ENCODE measurements around the gene ARHGAP10. TPM values are rescaled to one million over a fixed set of nuclear protein-coding genes. Genes with fewer than 3 reads are reported as not detected.

Gene ARHGAP10
- total RNA-seq, 3 donors from 2014 or later, result 4.3 to 5.9 (median 5.3) TPM

DNA sequence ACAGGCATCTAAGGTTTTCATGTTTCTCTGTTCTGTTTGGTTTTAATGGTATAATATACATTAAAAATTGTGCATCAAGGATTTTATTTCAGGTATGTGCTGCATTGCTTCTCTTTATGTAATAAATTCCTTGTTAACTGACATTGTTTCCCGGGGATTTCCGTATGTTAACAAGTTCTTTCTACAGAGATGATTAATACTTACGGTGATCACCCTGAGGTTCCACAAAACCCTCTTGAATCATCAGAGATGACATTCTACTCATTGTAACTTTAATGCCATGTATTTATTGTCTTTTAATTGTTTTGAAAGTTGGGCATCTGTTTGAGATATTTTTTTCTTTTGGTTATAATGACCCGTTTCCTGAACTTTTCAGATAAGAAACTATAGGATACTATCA is 37.5 kb downstream of the ARHGAP10 start:
- Mint-ChIP-seq H3K4me1 (ENCODE audit: low read depth) (peaks cover 5% of the 10 kb centered on the region), H3K27me3 (ENCODE audit: low read depth) (no peaks in the 10 kb centered on the region), H3K9me3 (no peaks in the 10 kb centered on the region), H3K36me3 (ENCODE audit: insufficient read depth) (no peaks in the 10 kb centered on the region), H3K4me3 (no peak overlapping the region)
- ATAC-seq (peak in 1 of 2 donors; percentile 48), DNase-seq (no peak)

DNA sequence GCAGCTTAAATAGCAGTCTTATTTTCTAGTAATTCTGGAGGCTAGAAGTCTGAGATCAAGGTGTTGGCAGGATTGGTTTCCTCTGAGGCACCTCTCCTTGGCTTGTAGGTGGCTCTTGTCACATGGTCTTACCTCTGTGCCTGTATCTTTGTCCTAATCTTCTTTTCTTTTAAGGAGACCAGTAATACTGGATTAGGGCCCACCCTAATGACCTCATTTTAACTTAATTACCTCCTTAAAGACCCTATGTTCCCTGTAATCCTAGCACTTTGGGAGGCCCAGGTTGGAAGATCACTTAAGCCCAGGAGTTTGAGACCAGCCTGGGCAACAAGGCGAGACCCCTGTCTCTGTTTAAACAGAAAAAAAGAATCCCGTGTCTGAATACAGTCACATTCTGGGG is 38.9 kb downstream of the ARHGAP10 start:
- H3K9me3 Mint-ChIP-seq, result no peaks in the 10 kb centered on the region
- H3K4me3 Mint-ChIP-seq, result no peak overlapping the region
- peaks cover 5% of the 10 kb centered on the region for H3K4me1 Mint-ChIP-seq (ENCODE audit: low read depth)
- no peak for ATAC-seq
- H3K27me3 Mint-ChIP-seq (ENCODE audit: low read depth), result no peaks in the 10 kb centered on the region
- H3K36me3 Mint-ChIP-seq (ENCODE audit: insufficient read depth), result no peaks in the 10 kb centered on the region
- no peak for DNase-seq

DNA sequence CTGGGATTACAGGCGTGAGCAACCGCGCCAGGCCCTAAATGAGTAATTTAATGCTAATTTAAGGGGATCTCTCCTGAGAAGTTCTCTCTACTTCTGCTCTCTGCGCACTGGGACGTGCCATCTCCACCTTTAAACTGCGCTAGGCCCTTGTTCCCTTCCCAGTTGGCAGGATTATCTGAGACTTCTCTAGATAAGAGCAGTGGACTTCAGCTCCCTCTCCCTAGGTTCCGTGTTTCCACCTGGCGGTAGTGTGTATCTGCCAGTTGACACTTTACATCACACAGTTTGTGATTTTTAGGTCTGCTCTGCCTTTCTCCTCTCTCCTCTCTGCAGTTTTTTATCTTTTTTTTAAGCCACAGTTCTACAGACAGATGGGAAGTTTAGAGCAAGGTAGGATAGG is 40.2 kb downstream of the ARHGAP10 start:
- H3K4me3 Mint-ChIP-seq, result no peak overlapping the region
- H3K4me1 Mint-ChIP-seq (ENCODE audit: low read depth), result peaks cover 5% of the 10 kb centered on the region
- H3K27me3 Mint-ChIP-seq (ENCODE audit: low read depth), result no peaks in the 10 kb centered on the region
- no peaks in the 10 kb centered on the region for H3K36me3 Mint-ChIP-seq (ENCODE audit: insufficient read depth)
- ATAC-seq, result no peak
- DNase-seq, result no peak
- no peaks in the 10 kb centered on the region for H3K9me3 Mint-ChIP-seq

DNA sequence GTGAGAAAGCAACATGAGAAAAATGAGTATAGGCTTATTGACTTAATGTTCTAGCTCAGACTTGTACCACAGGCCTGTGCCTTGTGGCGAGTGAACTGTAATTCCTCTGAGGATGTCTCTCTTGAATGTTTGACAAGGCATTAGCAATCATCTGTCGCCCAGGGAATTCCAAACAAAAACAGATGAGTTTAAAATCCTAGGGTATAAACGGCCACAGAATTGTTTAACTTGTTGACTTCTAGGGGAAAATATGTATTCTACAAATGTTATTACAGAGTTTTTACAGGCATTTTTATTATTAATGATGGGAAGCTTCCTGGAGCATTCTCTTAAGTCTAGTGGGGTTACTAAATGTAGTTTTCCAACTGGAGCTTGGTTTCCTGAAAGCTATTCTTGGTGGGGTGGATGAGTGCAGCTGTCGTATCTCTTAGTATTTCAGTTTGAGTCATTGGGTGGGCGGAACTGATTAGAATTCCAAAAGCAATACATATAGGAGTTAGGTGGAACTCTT is 40.6 kb downstream of the ARHGAP10 start:
- Mint-ChIP-seq H3K9me3 (no peaks in the 10 kb centered on the region), H3K27me3 (ENCODE audit: low read depth) (no peaks in the 10 kb centered on the region), H3K4me3 (no peak overlapping the region), H3K4me1 (ENCODE audit: low read depth) (peaks cover 5% of the 10 kb centered on the region), H3K36me3 (ENCODE audit: insufficient read depth) (no peaks in the 10 kb centered on the region)
- no peak for ATAC-seq
- DNase-seq, result no peak

DNA sequence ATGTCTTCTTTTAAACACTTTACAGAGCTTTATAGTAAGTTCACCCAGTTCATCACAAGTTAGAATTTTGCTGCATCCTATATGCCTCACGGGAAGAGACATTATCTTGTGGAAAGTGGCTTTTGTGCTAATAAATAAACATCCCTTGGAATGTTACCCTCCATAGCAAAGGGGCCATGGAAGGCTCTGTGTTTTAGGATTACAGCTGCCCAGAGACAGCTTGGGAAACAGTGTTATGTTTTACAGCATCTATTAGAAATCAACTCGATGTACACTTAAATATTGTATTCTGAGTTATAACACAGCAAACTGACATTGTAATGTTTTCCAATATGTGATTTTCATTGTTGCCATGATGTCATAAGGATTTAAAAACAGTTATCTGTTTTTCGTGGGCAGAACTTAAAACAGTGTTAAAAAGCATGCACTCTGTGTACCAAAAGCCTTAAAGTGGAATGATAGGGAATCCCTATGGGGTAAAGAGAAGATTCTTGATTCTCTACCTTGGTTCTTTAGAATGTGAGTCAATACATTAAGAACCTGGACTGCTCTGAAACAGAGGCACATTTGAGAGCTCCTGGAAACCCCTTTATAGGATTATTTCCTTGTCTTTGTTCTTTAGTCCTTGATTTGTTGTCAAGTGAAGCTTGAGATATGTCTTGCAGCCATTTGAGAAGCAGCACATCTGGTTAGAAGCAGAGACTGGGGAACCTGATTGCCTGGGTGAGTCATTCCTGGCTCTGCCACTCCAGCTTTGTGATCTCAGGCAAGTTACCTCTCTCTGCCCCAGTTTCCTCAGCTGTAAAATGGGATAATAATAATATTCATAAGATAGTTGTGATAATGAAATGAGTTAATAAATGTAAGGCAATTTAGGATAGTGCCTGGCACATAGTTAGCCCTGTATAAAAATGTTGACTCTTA is 41.6 kb downstream of the ARHGAP10 start:
- Mint-ChIP-seq H3K27me3 (ENCODE audit: low read depth) (no peaks in the 10 kb centered on the region), H3K4me3 (no peak overlapping the region), H3K9me3 (no peaks in the 10 kb centered on the region), H3K4me1 (ENCODE audit: low read depth) (peaks cover 5% of the 10 kb centered on the region), H3K36me3 (ENCODE audit: insufficient read depth) (no peaks in the 10 kb centered on the region)
- no peak for DNase-seq
- ATAC-seq, result no peak

DNA sequence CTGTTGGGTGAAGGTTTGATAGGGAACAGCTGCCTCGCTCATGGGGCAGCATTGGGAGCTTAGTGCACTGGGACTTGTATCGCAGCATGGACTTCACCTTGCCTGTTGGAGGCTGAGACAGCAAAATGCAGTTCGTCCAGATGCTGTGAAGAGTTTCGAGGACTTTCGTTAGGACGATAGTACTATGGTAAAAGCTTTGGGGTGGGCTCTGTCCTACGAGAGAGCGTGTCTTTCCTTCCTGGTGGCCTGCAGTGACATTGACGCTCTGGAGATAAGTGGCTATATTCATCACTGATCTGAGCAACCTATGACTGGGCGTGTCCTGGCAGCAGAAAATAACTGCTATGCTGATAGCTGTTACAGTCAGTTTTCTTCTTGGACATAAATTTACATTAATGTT is 44.8 kb downstream of the ARHGAP10 start:
- Mint-ChIP-seq H3K27me3 (ENCODE audit: low read depth) (no peaks in the 10 kb centered on the region), H3K9me3 (no peaks in the 10 kb centered on the region), H3K36me3 (ENCODE audit: insufficient read depth) (no peaks in the 10 kb centered on the region), H3K4me3 (no peak overlapping the region), H3K4me1 (ENCODE audit: low read depth) (peaks cover 14% of the 10 kb centered on the region)
- no peak for ATAC-seq
- no peak for DNase-seq

DNA sequence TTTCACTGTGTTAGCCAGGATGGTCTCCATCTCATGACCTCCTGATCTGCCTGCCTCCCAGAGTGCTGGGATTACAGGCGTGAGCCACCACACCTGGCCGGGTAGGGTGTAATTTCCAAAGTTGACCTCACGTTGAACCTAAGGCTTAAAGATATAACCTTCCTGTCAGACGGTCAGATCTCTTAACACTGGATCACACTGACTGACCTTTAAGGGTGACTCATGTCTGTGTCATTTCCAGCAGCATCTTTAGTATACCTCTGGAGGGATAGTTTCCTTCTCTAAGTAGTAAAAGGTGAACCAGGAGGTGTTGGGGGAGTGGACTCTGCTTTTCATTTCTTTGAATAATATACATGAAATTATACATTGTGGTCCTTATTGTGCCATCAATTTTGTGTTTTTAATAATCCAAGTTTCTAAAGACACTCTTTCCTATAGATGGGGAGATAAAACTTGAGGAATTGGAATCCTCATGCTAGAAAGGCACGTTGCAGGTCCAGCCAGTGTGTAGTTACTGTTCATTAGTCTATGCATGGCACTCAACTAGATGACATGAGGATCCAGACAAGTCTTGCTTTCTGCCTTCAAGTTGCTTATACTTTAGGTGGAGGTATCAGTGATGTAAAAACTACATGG is 45.7 kb downstream of the ARHGAP10 start:
- DNase-seq (no peak), ATAC-seq (peak in 1 of 2 donors; percentile 12)
- Mint-ChIP-seq H3K9me3 (no peaks in the 10 kb centered on the region), H3K4me1 (ENCODE audit: low read depth) (peaks cover 19% of the 10 kb centered on the region), H3K4me3 (no peak overlapping the region), H3K36me3 (ENCODE audit: insufficient read depth) (no peaks in the 10 kb centered on the region), H3K27me3 (ENCODE audit: low read depth) (no peaks in the 10 kb centered on the region)

DNA sequence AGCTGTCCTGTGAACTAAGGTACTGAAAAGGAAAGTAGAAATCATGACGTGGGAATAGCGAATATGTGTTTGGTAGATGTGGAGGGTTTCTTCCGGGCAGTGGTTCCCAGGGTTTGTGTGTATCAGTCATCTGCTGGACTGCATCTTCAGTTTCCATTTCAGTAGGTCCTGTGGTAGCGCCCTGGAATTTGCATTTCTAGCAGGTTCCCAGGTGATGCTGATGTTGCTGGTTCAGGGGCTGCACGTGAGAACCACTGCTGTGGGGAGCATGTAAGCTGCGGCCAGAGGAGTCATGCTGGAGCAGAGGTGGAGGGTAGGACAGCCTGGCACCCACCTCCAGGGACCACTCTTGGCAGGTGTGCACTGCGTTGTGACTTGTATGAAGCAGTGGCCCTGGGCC is 47.1 kb downstream of the ARHGAP10 start:
- no peak for DNase-seq
- Mint-ChIP-seq H3K36me3 (ENCODE audit: insufficient read depth) (no peaks in the 10 kb centered on the region), H3K4me3 (no peak overlapping the region), H3K9me3 (no peaks in the 10 kb centered on the region), H3K4me1 (ENCODE audit: low read depth) (peaks cover 19% of the 10 kb centered on the region), H3K27me3 (ENCODE audit: low read depth) (no peaks in the 10 kb centered on the region)
- peak in 1 of 2 donors; percentile 14 for ATAC-seq

DNA sequence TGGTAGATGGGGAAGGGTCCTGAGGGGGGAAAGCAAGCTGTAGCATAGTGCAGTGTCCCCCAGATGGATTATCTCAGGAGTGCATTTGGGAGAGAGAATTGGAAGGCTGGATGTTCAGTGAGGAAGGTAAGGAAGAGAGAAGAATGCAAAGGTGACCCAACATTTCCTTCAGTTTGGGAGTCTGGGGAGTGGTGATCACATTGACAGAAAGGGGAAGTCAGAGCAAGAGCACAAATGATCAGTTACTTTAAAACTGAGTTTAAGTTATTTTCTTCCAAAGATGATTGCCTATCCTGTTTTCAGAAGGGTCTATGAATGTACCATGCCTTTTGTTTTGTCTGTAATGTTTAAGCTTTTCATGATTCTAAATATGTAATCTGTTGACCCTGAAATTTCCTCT is 47.6 kb downstream of the ARHGAP10 start:
- Mint-ChIP-seq H3K4me3 (no peak overlapping the region), H3K27me3 (ENCODE audit: low read depth) (no peaks in the 10 kb centered on the region), H3K9me3 (no peaks in the 10 kb centered on the region), H3K36me3 (ENCODE audit: insufficient read depth) (no peaks in the 10 kb centered on the region), H3K4me1 (ENCODE audit: low read depth) (peaks cover 19% of the 10 kb centered on the region)
- no peak for DNase-seq
- ATAC-seq, result no peak

DNA sequence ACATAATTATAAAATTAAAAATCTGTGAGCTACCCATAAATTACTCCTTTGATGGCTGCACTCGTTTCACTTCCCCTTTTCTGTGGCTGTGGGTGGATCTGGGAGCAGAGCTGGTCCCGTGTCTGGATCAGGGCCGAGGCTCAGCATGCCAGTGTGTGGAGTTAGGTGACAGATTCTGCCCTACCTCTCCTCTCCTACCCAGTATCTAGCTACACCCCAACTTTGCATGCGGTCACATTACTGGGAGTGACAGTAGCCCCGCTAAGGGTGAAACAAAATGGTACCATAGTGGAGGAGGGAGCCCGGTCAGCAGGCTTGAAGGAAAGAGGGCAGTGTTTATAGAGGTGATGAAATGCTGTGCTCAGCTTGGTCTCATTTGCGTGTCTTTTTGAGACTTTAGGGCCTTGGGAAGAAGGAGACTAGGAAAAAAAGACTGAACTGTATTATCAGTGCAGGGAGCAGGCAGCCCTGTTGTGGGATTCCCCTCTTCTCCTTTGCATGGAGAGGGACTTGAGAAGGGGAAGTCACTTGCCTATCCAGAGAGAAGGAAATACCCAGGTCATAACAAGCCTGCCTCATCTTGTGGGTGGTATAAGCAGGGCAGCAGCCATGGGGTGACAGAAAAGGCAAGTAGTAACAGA is 48.4 kb downstream of the ARHGAP10 start:
- no peak for DNase-seq
- peak; percentile 23 to 37 for ATAC-seq
- Mint-ChIP-seq H3K36me3 (ENCODE audit: insufficient read depth) (no peaks in the 10 kb centered on the region), H3K4me3 (no peak overlapping the region), H3K4me1 (ENCODE audit: low read depth) (peaks cover 22% of the 10 kb centered on the region), H3K9me3 (no peaks in the 10 kb centered on the region), H3K27me3 (ENCODE audit: low read depth) (no peaks in the 10 kb centered on the region)

DNA sequence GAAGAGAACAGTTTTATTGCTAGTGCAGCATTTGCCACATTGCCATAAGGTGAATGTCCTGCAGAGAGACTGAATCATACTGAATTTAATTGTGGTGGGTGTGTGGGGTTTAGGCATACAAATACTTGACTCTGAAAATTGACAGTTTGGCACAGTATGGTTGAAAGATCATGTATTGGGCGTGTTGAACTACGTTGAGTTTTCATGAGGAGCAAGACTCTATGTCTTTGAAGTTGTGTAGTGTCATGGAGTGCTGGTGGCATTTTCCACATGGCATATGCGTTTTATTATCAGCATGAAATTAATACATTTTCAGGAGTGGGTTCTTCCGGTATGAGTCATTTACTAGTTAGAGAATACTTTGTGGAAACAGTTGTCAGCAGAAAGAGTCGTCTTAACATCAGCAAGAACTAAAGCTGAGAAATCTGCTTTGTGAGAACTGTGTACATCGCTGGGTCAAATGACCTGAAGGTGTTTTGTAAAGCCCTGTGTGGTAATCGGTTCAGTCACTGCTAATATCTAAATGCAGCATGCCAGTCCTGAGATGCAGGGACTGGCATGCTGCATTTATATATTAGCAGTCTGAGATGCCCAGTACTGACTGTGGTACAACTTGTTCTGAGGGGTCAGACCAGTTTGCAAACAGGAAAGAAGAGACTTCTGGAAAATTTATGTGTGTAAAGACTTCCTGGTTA is 50.3 kb downstream of the ARHGAP10 start:
- ATAC-seq, result peak in 1 of 2 donors; percentile 69

DNA sequence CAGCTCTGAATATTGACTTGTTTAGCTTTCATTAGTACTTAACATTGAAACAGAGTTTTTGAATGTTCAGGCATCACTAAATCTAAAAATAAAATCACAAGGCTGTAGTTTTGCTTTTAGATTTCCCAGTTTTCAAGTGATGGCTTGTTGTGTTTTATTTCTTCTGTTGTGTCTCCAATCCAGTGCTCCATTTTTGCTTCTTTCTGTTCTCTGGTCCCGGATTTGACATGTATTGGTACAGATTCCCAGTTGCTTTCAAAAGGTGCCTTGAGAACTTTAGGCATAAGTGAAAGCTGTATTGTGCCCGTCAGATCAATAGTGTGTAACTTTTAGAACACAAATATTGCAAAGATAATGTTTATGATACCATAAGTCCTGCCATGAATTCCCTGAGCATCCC is 53.2 kb downstream of the ARHGAP10 start:
- H3K9me3 Mint-ChIP-seq, result no peaks in the 10 kb centered on the region
- no peaks in the 10 kb centered on the region for H3K36me3 Mint-ChIP-seq (ENCODE audit: insufficient read depth)
- ATAC-seq (no peak), DNase-seq (no peak)
- H3K4me3 Mint-ChIP-seq, result no peak overlapping the region
- H3K4me1 Mint-ChIP-seq (ENCODE audit: low read depth), result peaks cover 23% of the 10 kb centered on the region
- no peaks in the 10 kb centered on the region for H3K27me3 Mint-ChIP-seq (ENCODE audit: low read depth)

More for the DNA sequence above, 50.3 kb downstream of the ARHGAP10 start:
- no peaks in the 10 kb centered on the region for H3K36me3 Mint-ChIP-seq (ENCODE audit: insufficient read depth)
- H3K27me3 Mint-ChIP-seq (ENCODE audit: low read depth), result no peaks in the 10 kb centered on the region
- peaks cover 30% of the 10 kb centered on the region for H3K4me1 Mint-ChIP-seq (ENCODE audit: low read depth)
- H3K4me3 Mint-ChIP-seq, result peak overlapping the region; percentile 17
- H3K9me3 Mint-ChIP-seq, result no peaks in the 10 kb centered on the region
- no peak for DNase-seq

DNA sequence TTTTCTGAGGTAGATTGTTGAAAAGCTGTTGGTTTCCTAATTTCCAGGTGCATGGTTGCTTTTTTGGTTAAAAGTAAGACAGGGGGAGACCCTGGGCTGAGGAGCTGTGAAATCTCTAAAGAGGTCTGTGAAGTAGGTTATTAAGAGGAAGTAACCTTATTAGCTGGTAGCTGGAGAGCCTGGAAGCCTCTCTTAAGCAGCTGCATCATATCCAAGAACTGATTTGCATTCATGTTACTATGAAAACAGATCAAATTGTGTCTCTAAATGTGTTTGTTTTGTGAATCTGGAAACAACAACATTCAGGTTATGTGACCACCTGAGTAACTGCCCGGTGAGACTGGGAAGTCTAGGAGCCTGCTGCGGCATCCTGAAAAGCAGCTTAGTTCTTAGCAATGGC is 54.1 kb downstream of the ARHGAP10 start:
- H3K36me3 Mint-ChIP-seq (ENCODE audit: insufficient read depth), result no peaks in the 10 kb centered on the region
- H3K9me3 Mint-ChIP-seq, result no peaks in the 10 kb centered on the region
- H3K27me3 Mint-ChIP-seq (ENCODE audit: low read depth), result no peaks in the 10 kb centered on the region
- H3K4me1 Mint-ChIP-seq (ENCODE audit: low read depth), result peaks cover 16% of the 10 kb centered on the region
- DNase-seq, result no peak
- ATAC-seq, result no peak
- H3K4me3 Mint-ChIP-seq, result no peak overlapping the region

DNA sequence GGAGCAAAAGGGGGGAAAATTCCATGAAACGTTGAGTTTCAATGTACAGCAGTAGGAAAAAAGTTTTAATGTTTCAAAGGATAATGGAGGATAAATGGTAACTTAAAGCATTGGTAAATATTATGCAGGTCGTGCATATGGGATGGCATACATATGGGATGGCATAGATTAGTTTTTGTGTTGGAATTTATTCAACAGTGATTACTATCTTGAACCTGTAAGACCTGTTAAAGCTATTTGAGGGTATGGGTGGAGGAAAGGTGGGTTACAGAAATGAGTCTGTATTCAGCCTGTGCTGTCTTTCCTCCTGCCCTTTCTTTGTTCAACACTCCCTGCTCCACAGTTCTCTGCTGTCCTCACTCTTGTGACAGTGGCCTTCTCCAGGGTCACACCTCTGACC is 54.6 kb downstream of the ARHGAP10 start:
- DNase-seq, result no peak
- peaks cover 16% of the 10 kb centered on the region for H3K4me1 Mint-ChIP-seq (ENCODE audit: low read depth)
- H3K36me3 Mint-ChIP-seq (ENCODE audit: insufficient read depth), result no peaks in the 10 kb centered on the region
- H3K9me3 Mint-ChIP-seq, result no peaks in the 10 kb centered on the region
- H3K27me3 Mint-ChIP-seq (ENCODE audit: low read depth), result no peaks in the 10 kb centered on the region
- H3K4me3 Mint-ChIP-seq, result no peak overlapping the region
- no peak for ATAC-seq

Measured in activated T-cell treated with anti-CD3 and anti-CD28 coated beads, Interleukin-2, amount 50 U/mL, for 4 hours (primary cell).